Esophagus muscularis mucosa (tissue), 4 donors: ENCODE results near the gene GAPVD1. TPM values are rescaled to one million over a fixed set of nuclear protein-coding genes. Genes with fewer than 3 reads are reported as not detected.
A peak's percentile ranks its signal among the peaks of the same experiment; 100 is the strongest.

ENCODE experiments used
- DNase-seq: peaks from one replicate; pipeline ENCODE4 v3.0.0-alpha.2; 2017; ENCODE audit errors: extremely low spot score
- H3K27ac ChIP-seq, 4 donors: fragments of 200-600 bp; sonication (generic); replicated peaks in 1 of 4; 1 replicate in 3 of 4; 2 replicates in 1 of 4; pipeline ENCODE4 v1.5.1; 2016 to 2019; ENCODE audit warnings: mild to moderate bottlenecking in 1 of 4
- H3K27me3 ChIP-seq, 4 donors: fragments of 200-600 bp; sonication (generic); one replicate each; pipeline versions ENCODE4 v1.5.1 to v1.6.0; 2016 to 2019
- H3K36me3 ChIP-seq, 4 donors: fragments of 200-600 bp; sonication (generic); one replicate each; pipeline ENCODE4 v1.5.1; 2016 to 2019
- H3K4me1 ChIP-seq, 4 donors: fragments of 200-600 bp; sonication (generic); one replicate each; pipeline ENCODE4 v1.5.1; 2016 to 2019
- H3K4me3 ChIP-seq, 4 donors: fragments of 200-600 bp; sonication (generic); 1 replicate in 2 of 4; 2 replicates in 2 of 4; pipeline ENCODE4 v1.5.1; 2016 to 2019; ENCODE audit warnings: mild to moderate bottlenecking in 4 of 4, moderate library complexity in 1 of 4
- H3K9me3 ChIP-seq, 4 donors: fragments of 200-600 bp; sonication (generic); 1 replicate in 3 of 4; 2 replicates in 1 of 4; pipeline ENCODE4 v1.5.1; 2016 to 2019
- CTCF ChIP-seq, 3 experiments: fragments of 200-600 bp in 2 of 3; fragments of 450-650 bp in 1 of 3; sonication (generic) in 2 of 3; IDR thresholded peaks; one replicate each; pipeline ENCODE4 v1.5.1; 2017 to 2019; ENCODE audit warnings: antibody characterized with exemption in 3 of 3, mild to moderate bottlenecking in 2 of 3, moderate library complexity in 1 of 3
- EP300 ChIP-seq: sonication (generic); formaldehyde crosslinking; IDR thresholded peaks from one replicate; pipeline ENCODE4 v1.6.1; 2017; ENCODE audit warnings: antibody characterized with exemption
- POLR2A ChIP-seq: fragments of 450-650 bp; IDR thresholded peaks from one replicate; pipeline ENCODE4 v1.6.1; 2017; ENCODE audit warnings: antibody characterized with exemption, moderate library complexity, mild to moderate bottlenecking, low read depth
- POLR2AphosphoS5 ChIP-seq, 2 donors: sonication (generic); formaldehyde crosslinking; IDR thresholded peaks; one replicate each; pipeline ENCODE4 v1.6.1; 2017; ENCODE audit warnings: antibody characterized with exemption in 2 of 2
- WGBS: methylation state at CpG from one replicate; pipeline ENCODE4 v1.1.5; 2018; 5-methylcytosine and 5-hydroxymethylcytosine counted together
- intact Hi-C: fragments of 100-400 bp; cut with DNase I; formaldehyde crosslinking; loops from one replicate; pipeline ENCODE4 v1.15.1; 2023
- total RNA-seq, 4 donors: library from RNA; depleted of rRNA; stranded (reverse); fragments of >200 nt; gene quantifications; one replicate each; pipeline versions ENCODE4 v1.1.0 to v1.2.1, GENCODE V29; 2016

Gene GAPVD1
- total RNA-seq, 4 donors from 2014 or later, result 39.0 to 58.6 (median 45.2) TPM

GRCh38 chr9:125359011-125359410, 97.4 kb downstream of the GAPVD1 start:
- no peak overlapping the region for H3K4me3 ChIP-seq
- H3K9me3 ChIP-seq, result no peaks in the 10 kb centered on the region
- intact Hi-C loops, result no loop called here
- peaks cover 70 to 100% (median 96%) of the 10 kb centered on the region in 4 donors for H3K36me3 ChIP-seq
- 90% methylated on average over 1 of the region's 1 CpG for WGBS
- H3K27me3 ChIP-seq, result no peaks in the 10 kb centered on the region
- no peaks in the 10 kb centered on the region for H3K4me1 ChIP-seq
- TF ChIP-seq POLR2AphosphoS5 (IDR thresholded peaks at IDR 0.05) (no peak), EP300 (no peak), POLR2A (no peak), CTCF (IDR thresholded peaks at IDR 0.05) (no peak)
- no peak overlapping the region for H3K27ac ChIP-seq
- no peak for DNase-seq

GRCh38 chr9:125360601-125361000, 99.0 kb downstream of the GAPVD1 start:
- 94% methylated on average over 2 of the region's 2 CpGs for WGBS
- Histone ChIP-seq H3K36me3 (peaks cover 72 to 100% (median 89%) of the 10 kb centered on the region in 4 donors), H3K4me3 (no peak overlapping the region), H3K9me3 (no peaks in the 10 kb centered on the region), H3K4me1 (no peaks in the 10 kb centered on the region), H3K27me3 (no peaks in the 10 kb centered on the region), H3K27ac (no peak overlapping the region)
- intact Hi-C loops, result loop anchor here (10.0 kb wide), 1 partner anchor 116 kb away; the partner anchor contains the start of gene HSPA5
- no peak for TF ChIP-seq POLR2A
- no peak for TF ChIP-seq CTCF (IDR thresholded peaks at IDR 0.05)
- TF ChIP-seq EP300, result no peak
- no peak for TF ChIP-seq POLR2AphosphoS5 (IDR thresholded peaks at IDR 0.05)
- no peak for DNase-seq

- intact Hi-C loops, result loop anchor here (10.0 kb wide), 1 partner anchor 117 kb away; the partner anchor contains the start of gene HSPA5
- TF ChIP-seq EP300, result no peak
- peak in 1 of 3 experiments; percentile 4 for TF ChIP-seq CTCF (IDR thresholded peaks at IDR 0.05)
- no peak for TF ChIP-seq POLR2A
- WGBS, result 75% methylated on average over 5 of the region's 5 CpGs
- Histone ChIP-seq H3K9me3 (no peaks in the 10 kb centered on the region), H3K27ac (no peak overlapping the region), H3K36me3 (peaks cover 68 to 100% (median 80%) of the 10 kb centered on the region in 4 donors), H3K4me1 (no peaks in the 10 kb centered on the region), H3K27me3 (no peaks in the 10 kb centered on the region), H3K4me3 (no peak overlapping the region)
- no peak for DNase-seq
These were observed 100.4 kb downstream of the GAPVD1 start for GRCh38 chr9:125361837-125362531.

GRCh38 chr9:125366676-125367075, 105.0 kb downstream of the GAPVD1 start:
- 87% methylated on average over 5 of the region's 5 CpGs for WGBS
- Histone ChIP-seq H3K4me1 (no peaks in the 10 kb centered on the region), H3K9me3 (no peaks in the 10 kb centered on the region), H3K27me3 (no peaks in the 10 kb centered on the region), H3K4me3 (no peak overlapping the region), H3K36me3 (peaks cover 28 to 54% (median 47%) of the 10 kb centered on the region in 4 donors), H3K27ac (no peak overlapping the region)
- no peak for TF ChIP-seq EP300
- no peak for TF ChIP-seq CTCF (IDR thresholded peaks at IDR 0.05)
- TF ChIP-seq POLR2AphosphoS5 (IDR thresholded peaks at IDR 0.05), result no peak
- TF ChIP-seq POLR2A, result no peak
- intact Hi-C loops, result loop anchor here (10.0 kb wide), 1 partner anchor 122 kb away; the partner anchor contains the start of gene HSPA5
- no peak for DNase-seq
